GM06990 (cell line): Measurements from ENCODE around the gene GNAQ.

Source experiments
- DNase-seq: peaks from one replicate; pipeline ENCODE4 v3.0.0-alpha.2; 2011; ENCODE audit not compliant: insufficient read length; ENCODE audit errors: extremely low read depth
- H3K27me3 ChIP-seq: replicated peaks from 2 replicates; pipeline ENCODE4 v1.6.0; 2011; ENCODE audit warnings: low read length; ENCODE audit not compliant: control insufficient read depth, insufficient read depth
- H3K36me3 ChIP-seq: 2 replicates; pipeline ENCODE4 v1.5.1; 2011; ENCODE audit warnings: low read length; ENCODE audit not compliant: control insufficient read depth, insufficient read depth
- H3K4me3 ChIP-seq: replicated peaks from 2 replicates; pipeline ENCODE4 v1.5.1; 2011; ENCODE audit warnings: low read depth, mild to moderate bottlenecking, control low read depth, low read length
- CTCF ChIP-seq: IDR thresholded peaks from 2 replicates; pipeline ENCODE4 v1.5.1; 2011; ENCODE audit warnings: low read length, control low read depth, mild to moderate bottlenecking, inconsistent platforms; ENCODE audit not compliant: insufficient read depth, poor library complexity, severe bottlenecking

The GNAQ gene

GRCh38 chr9:77750284-77750683 is 281.3 kb downstream of the GNAQ start:
- Histone ChIP-seq H3K36me3 (no peaks in the 10 kb centered on the region), H3K4me3 (no peak overlapping the region), H3K27me3 (no peaks in the 10 kb centered on the region)
- DNase-seq = no peak
- TF ChIP-seq CTCF = no peak

- Histone ChIP-seq H3K36me3 (no peaks in the 10 kb centered on the region), H3K4me3 (no peak overlapping the region), H3K27me3 (no peaks in the 10 kb centered on the region)
- TF ChIP-seq CTCF = no peak
- no peak for DNase-seq
Measured at GRCh38 chr9:77748214-77748772, 283.3 kb downstream of the GNAQ start.

- no peak for TF ChIP-seq CTCF
- no peak overlapping the region for H3K4me3 ChIP-seq
- no peaks in the 10 kb centered on the region for H3K27me3 ChIP-seq
- no peaks in the 10 kb centered on the region for H3K36me3 ChIP-seq
- no peak for DNase-seq
Measured at GRCh38 chr9:77747163-77747562, 284.4 kb downstream of the GNAQ start.

- no peaks in the 10 kb centered on the region for H3K27me3 ChIP-seq
- TF ChIP-seq CTCF = no peak
- H3K4me3 ChIP-seq = no peak overlapping the region
- no peak for DNase-seq
- H3K36me3 ChIP-seq = no peaks in the 10 kb centered on the region
Measured at GRCh38 chr9:77744841-77745430, 286.7 kb downstream of the GNAQ start.

- H3K27me3 ChIP-seq = no peaks in the 10 kb centered on the region
- no peak for TF ChIP-seq CTCF
- H3K4me3 ChIP-seq = no peak overlapping the region
- DNase-seq = no peak
- no peaks in the 10 kb centered on the region for H3K36me3 ChIP-seq
Measured at GRCh38 chr9:77743386-77743785, 288.2 kb downstream of the GNAQ start.

GRCh38 chr9:77738932-77739331 is 292.7 kb downstream of the GNAQ start:
- no peak for TF ChIP-seq CTCF
- H3K27me3 ChIP-seq = no peaks in the 10 kb centered on the region
- H3K4me3 ChIP-seq = no peak overlapping the region
- no peak for DNase-seq
- no peaks in the 10 kb centered on the region for H3K36me3 ChIP-seq
